GM21737 (cell line): ENCODE results near the gene HCN3.
"Not testable (repeated sequence)": the region's sequence is repeated elsewhere in the genome, so short reads cannot be mapped to it uniquely, and the experiment has no call there.

Experiments
- ATAC-seq: cut with Tn5 transposase; IDR thresholded peaks from one replicate; pipeline ENCODE4 v1.9.1; 2021; ENCODE audit warnings: mild to moderate bottlenecking, moderate library complexity; ENCODE audit not compliant: unreplicated experiment

The HCN3 gene

DNA sequence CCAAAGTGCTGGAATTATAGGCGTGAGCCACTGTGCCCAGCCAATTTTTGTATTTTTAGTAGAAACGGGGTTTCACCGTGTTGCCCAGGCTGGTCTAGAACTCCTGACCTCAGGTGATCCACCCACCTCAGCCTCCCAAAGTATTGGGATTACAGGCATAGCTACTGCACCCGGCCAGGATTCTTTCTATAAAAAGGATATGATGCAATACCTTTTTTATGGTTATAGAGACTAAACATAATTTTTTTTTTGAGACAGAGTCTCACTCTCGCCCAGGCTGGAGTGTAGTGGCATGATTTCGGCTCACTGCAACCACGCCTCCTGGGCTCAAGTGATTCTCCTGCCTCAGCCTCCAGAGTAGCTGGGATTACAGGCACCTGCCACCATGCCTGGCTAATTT is 51.6 kb downstream of the HCN3 start:
- ATAC-seq, result not testable (repeated sequence)

- no peak for ATAC-seq
Measured at GRCh38 chr1:155329980-155330598, 52.8 kb downstream of the HCN3 start.

DNA sequence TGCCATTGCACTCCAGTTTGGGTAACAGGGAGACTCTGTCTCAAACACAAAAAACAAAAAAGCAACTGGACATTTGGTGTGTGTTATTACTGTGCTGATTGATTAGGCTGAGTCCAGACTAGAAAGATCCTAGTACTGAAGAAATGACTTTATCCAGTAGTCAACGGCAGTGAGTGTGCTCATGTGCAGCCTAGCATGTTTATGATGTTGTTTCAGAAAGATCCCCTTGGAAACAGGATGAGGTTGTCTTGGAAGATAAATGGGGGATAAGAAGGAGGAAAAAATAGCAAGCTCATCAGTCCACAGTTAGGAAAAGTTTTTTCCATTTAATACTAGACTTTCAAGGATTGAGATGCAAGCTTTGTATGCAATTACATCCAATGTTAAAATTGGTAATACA is 57.7 kb downstream of the HCN3 start:
- no peak for ATAC-seq
